ENCODE data around the gene FDX1.

GRCh38 chr11:110431674-110432073 lies 1.9 kb downstream of the FDX1 start:
- TF ChIP-seq POLR2A (IDR thresholded peaks at IDR 0.05) (no peak), CTCF (IDR thresholded peaks at IDR 0.05) (no peak), POLR2AphosphoS5 (IDR thresholded peaks at IDR 0.05) (no peak)
